Natural killer cell (primary cell): ENCODE data around the gene ATF7IP2. TPM values are rescaled to one million over a fixed set of nuclear protein-coding genes. Genes with fewer than 3 reads are reported as not detected.

Experiments
- ATAC-seq, 3 donors: fragments of 150-1000 bp in 2 of 3; fragments of 200-7000 bp in 1 of 3; cut with Tn5 transposase; 1 replicate in 1 of 3; 2 replicates in 2 of 3; pipeline ENCODE4 v1.10.0; 2021; ENCODE audit warnings: mild to moderate bottlenecking in 2 of 3, moderate library complexity in 2 of 3
- DNase-seq, 2 donors: peaks; one replicate each; pipeline versions ENCODE4 v3.0.0 to v3.0.0-alpha.2; 2013 to 2021; ENCODE audit warnings: mixed read lengths in 1 of 2
- H3K27ac ChIP-seq: one replicate; pipeline ENCODE4 v1.5.1; 2013; ENCODE audit warnings: mild to moderate bottlenecking, low read length
- H3K27me3 ChIP-seq: one replicate; pipeline ENCODE4 v1.6.1; 2013; ENCODE audit warnings: low read length; ENCODE audit not compliant: control insufficient read depth, insufficient read depth
- H3K36me3 ChIP-seq: one replicate; pipeline ENCODE4 v1.6.1; 2013; ENCODE audit warnings: low read length; ENCODE audit not compliant: control insufficient read depth, insufficient read depth
- H3K4me1 ChIP-seq: one replicate; pipeline ENCODE4 v1.6.1; 2013; ENCODE audit warnings: low read length; ENCODE audit not compliant: control insufficient read depth, insufficient read depth
- H3K4me3 ChIP-seq: one replicate; pipeline ENCODE4 v1.5.1; 2013; ENCODE audit warnings: low read length
- H3K9me3 ChIP-seq: one replicate; pipeline ENCODE4 v1.6.1; 2013; ENCODE audit warnings: low read length; ENCODE audit not compliant: control insufficient read depth, insufficient read depth
- H3K27ac Mint-ChIP-seq, 2 donors: one replicate each; pipeline ENCODE4 v1.8.0; 2022; ENCODE audit warnings: mild to moderate bottlenecking in 2 of 2, mixed read lengths in 2 of 2, moderate library complexity in 1 of 2
- H3K27me3 Mint-ChIP-seq, 2 donors: one replicate each; pipeline ENCODE4 v1.8.0; 2022; ENCODE audit warnings: low read depth in 2 of 2, mixed read lengths in 2 of 2
- H3K36me3 Mint-ChIP-seq: one replicate; pipeline ENCODE4 v1.8.0; 2022; ENCODE audit warnings: mixed read lengths
- H3K4me1 Mint-ChIP-seq, 2 donors: one replicate each; pipeline ENCODE4 v1.8.0; 2022; ENCODE audit warnings: mixed read lengths in 2 of 2
- H3K4me3 Mint-ChIP-seq: one replicate; pipeline ENCODE4 v1.8.0; 2022; ENCODE audit warnings: mild to moderate bottlenecking, moderate library complexity, mixed read lengths
- H3K9me3 Mint-ChIP-seq, 2 donors: one replicate each; pipeline ENCODE4 v1.8.0; 2022; ENCODE audit warnings: mixed read lengths in 2 of 2
- WGBS: methylation state at CpG from one replicate; pipeline ENCODE4 v1.1.7; 2013; ENCODE audit warnings: missing lambda C conversion rate; ENCODE audit not compliant: insufficient coverage; 5-methylcytosine and 5-hydroxymethylcytosine counted together
- intact Hi-C: fragments of 100-400 bp; cut with micrococcal nuclease; formaldehyde crosslinking; loops from one replicate; pipeline ENCODE4 v1.14.2; 2022
- total RNA-seq, 4 donors: library from RNA; stranded (reverse); fragments of 120-200 nt in 1 of 4; gene quantifications; one replicate each; pipeline versions ENCODE4 v1.2.3 to v1.2.4, GENCODE V29; 2013 to 2022
- TF ChIP-seq, protein P1 (sequence below): fragments of 200-600 bp; IDR thresholded peaks from one replicate; pipeline ENCODE4 v1.8.0; 2022; ENCODE audit warnings: antibody characterized with exemption

The ATF7IP2 gene
- total RNA-seq, 3 donors from 2014 or later (not counting 1 experiment from before 2014, with no cell fraction given) = 41.7 to 53.5 (median 43.8) TPM

DNA sequence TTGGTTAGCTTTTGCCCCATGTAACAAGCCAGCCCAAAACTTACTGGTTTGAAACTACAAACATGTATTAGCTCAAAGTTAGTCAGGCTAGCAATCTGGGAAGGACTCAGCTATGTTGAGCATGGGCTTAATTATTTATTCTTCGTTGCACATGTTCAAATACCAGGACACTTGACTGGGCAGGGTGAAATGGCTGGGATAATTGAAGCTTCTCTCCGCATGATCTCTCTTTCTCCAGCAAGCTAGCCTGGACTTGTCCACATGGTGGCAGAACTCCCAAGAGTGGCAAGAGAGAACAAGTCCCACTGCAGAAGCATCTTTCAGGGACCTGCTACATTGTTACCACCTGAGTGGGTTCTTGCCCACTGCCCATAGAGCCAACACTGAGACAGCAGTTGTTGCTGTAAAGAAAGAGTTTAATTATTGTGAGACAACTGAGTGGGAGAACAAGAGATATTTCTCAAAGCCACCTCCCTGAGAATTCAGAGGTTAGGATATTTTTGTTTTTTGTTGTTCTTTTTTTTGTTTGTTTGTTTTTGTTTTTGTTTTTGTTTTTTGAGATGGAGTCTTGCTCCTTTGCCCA is 16.8 kb upstream of the ATF7IP2 start:
- no peaks in the 10 kb centered on the region for H3K36me3 Mint-ChIP-seq
- DNase-seq (no peak), ATAC-seq (no peak)
- H3K27ac ChIP-seq = no peak overlapping the region
- intact Hi-C loops = no loop called here
- H3K27ac Mint-ChIP-seq = no peak overlapping the region
- H3K4me3 Mint-ChIP-seq = no peak overlapping the region
- no peaks in the 10 kb centered on the region for H3K27me3 Mint-ChIP-seq
- H3K4me1 Mint-ChIP-seq = no peaks in the 10 kb centered on the region
- TF ChIP-seq, protein P1, sequence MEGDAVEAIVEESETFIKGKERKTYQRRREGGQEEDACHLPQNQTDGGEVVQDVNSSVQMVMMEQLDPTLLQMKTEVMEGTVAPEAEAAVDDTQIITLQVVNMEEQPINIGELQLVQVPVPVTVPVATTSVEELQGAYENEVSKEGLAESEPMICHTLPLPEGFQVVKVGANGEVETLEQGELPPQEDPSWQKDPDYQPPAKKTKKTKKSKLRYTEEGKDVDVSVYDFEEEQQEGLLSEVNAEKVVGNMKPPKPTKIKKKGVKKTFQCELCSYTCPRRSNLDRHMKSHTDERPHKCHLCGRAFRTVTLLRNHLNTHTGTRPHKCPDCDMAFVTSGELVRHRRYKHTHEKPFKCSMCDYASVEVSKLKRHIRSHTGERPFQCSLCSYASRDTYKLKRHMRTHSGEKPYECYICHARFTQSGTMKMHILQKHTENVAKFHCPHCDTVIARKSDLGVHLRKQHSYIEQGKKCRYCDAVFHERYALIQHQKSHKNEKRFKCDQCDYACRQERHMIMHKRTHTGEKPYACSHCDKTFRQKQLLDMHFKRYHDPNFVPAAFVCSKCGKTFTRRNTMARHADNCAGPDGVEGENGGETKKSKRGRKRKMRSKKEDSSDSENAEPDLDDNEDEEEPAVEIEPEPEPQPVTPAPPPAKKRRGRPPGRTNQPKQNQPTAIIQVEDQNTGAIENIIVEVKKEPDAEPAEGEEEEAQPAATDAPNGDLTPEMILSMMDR = no peak
- WGBS = 93% methylated on average over 2 of the region's 2 CpGs
- no peaks in the 10 kb centered on the region for H3K36me3 ChIP-seq
- H3K9me3 ChIP-seq = no peaks in the 10 kb centered on the region
- no peaks in the 10 kb centered on the region for H3K4me1 ChIP-seq
- H3K4me3 ChIP-seq = no peak overlapping the region
- H3K9me3 Mint-ChIP-seq = no peaks in the 10 kb centered on the region
- H3K27me3 ChIP-seq = no peaks in the 10 kb centered on the region

DNA sequence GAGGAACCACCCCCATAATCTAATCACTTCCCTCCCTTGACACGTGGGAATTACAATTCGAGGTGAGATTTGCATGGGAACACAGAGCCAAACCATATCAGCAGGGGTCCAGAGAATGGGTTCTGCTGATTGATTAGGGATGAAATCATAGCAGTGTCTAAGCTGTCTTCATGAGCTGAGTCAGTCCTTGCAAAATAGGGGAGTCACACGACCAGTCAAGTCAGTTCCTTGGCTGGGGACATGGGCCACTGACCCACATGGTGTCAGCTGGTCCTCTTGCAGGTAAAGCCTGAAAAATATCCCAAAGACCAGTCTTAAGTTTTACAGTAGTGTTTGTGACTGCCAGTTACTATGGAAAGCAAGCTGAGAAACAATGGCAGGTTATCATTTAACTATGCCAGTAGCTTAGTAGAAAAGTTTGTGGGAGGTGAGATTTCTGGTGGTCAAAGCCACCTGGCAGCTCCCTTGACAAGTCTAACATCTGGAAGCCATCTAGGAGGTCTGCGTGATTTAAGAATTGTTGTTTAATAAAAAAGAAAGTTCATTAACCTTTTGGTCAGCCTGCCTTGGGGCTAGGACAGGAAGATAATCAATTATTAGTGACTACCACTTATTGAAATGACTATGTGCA is 15.7 kb upstream of the ATF7IP2 start:
- H3K9me3 Mint-ChIP-seq = no peaks in the 10 kb centered on the region
- H3K27ac Mint-ChIP-seq = no peak overlapping the region
- H3K36me3 Mint-ChIP-seq = no peaks in the 10 kb centered on the region
- no peak overlapping the region for H3K4me3 ChIP-seq
- H3K4me1 Mint-ChIP-seq = no peaks in the 10 kb centered on the region
- no peaks in the 10 kb centered on the region for H3K27me3 ChIP-seq
- intact Hi-C loops = no loop called here
- no peak for ATAC-seq
- 79% methylated on average over 4 of the region's 4 CpGs for WGBS
- H3K4me3 Mint-ChIP-seq = no peak overlapping the region
- TF ChIP-seq, protein P1 = no peak
- no peak for DNase-seq
- no peaks in the 10 kb centered on the region for H3K27me3 Mint-ChIP-seq
- no peak overlapping the region for H3K27ac ChIP-seq
- H3K9me3 ChIP-seq = no peaks in the 10 kb centered on the region
- no peaks in the 10 kb centered on the region for H3K4me1 ChIP-seq
- H3K36me3 ChIP-seq = no peaks in the 10 kb centered on the region

DNA sequence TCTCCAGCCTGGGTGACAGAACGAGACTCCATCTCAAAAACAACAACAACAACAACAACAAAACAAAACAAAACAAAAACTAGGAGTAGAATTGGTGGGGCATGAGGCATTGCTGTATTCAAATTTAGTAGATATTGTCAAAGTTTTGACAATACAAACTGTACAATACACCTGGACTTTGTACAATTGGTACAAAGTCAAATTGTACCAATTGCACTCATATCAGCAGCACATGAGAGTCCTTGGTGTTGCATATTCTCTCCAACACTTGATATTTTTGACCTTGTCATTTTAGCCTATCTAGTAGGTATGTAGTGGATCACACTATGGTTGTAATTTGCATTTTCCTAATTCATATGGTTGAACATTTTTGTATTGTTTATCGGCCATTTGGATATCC is 14.3 kb upstream of the ATF7IP2 start:
- Histone ChIP-seq H3K4me3 (no peak overlapping the region), H3K36me3 (no peaks in the 10 kb centered on the region), H3K9me3 (no peaks in the 10 kb centered on the region), H3K27me3 (no peaks in the 10 kb centered on the region), H3K27ac (no peak overlapping the region), H3K4me1 (no peaks in the 10 kb centered on the region)
- intact Hi-C loops = no loop called here
- DNase-seq = no peak
- no peak overlapping the region for H3K27ac Mint-ChIP-seq
- H3K36me3 Mint-ChIP-seq = no peaks in the 10 kb centered on the region
- no peak overlapping the region for H3K4me3 Mint-ChIP-seq
- ATAC-seq = no peak
- 100% methylated on average over 1 of the region's 2 CpGs for WGBS
- H3K9me3 Mint-ChIP-seq = no peaks in the 10 kb centered on the region
- no peaks in the 10 kb centered on the region for H3K4me1 Mint-ChIP-seq
- H3K27me3 Mint-ChIP-seq = peaks cover 3 to 6% of the 10 kb centered on the region in 2 donors
- TF ChIP-seq, protein P1 = no peak

DNA sequence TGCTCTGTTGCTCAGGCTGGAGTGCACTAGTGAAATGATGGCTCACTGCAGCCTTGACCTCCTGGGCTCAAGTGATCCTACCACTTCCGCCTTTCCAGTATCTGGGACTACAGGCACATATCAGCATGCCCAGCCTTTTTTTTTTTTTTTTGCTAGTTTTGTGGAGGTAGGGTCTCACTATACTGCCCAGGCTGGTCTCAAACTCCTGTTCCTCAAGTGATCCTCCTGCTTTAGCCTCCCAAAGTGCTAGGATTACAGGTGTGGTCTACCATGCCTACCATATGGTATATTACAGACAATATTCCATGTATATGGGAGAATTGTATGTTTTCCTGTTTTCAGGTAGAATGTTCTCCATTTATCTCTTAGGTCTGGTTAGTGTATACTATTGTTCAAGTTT is 12.3 kb upstream of the ATF7IP2 start:
- H3K4me3 ChIP-seq = no peak overlapping the region
- no peak overlapping the region for H3K27ac ChIP-seq
- no peaks in the 10 kb centered on the region for H3K4me1 ChIP-seq
- Mint-ChIP-seq H3K9me3 (no peaks in the 10 kb centered on the region), H3K4me3 (no peak overlapping the region), H3K27ac (no peak overlapping the region), H3K36me3 (no peaks in the 10 kb centered on the region), H3K27me3 (peaks cover 3 to 8% of the 10 kb centered on the region in 2 donors), H3K4me1 (no peaks in the 10 kb centered on the region)
- ATAC-seq (no peak), DNase-seq (no peak)
- no peaks in the 10 kb centered on the region for H3K27me3 ChIP-seq
- no peaks in the 10 kb centered on the region for H3K36me3 ChIP-seq
- no peaks in the 10 kb centered on the region for H3K9me3 ChIP-seq
- intact Hi-C loops = no loop called here
- TF ChIP-seq, protein P1 = no peak
- no CpG with 5 or more reads among the region's 1 CpG for WGBS
